Muscle layer of colon (tissue), 2 donors: ENCODE data around the gene LSS.

Experiments used
- H3K27ac ChIP-seq: one replicate; pipeline ENCODE4 v1.7.0; 2013; ENCODE audit warnings: low read depth, mild to moderate bottlenecking, low read length, moderate library complexity
- H3K27me3 ChIP-seq, 2 donors: one replicate each; pipeline ENCODE4 v1.7.0; 2013; ENCODE audit warnings: low read length in 2 of 2, mild to moderate bottlenecking in 2 of 2; ENCODE audit not compliant: insufficient read depth in 2 of 2, control insufficient read depth in 1 of 2
- H3K36me3 ChIP-seq: one replicate; pipeline ENCODE4 v1.7.0; 2013; ENCODE audit warnings: mild to moderate bottlenecking, low read length; ENCODE audit not compliant: insufficient read depth
- H3K4me1 ChIP-seq: one replicate; pipeline ENCODE4 v1.7.0; 2013; ENCODE audit warnings: mild to moderate bottlenecking, low read length; ENCODE audit not compliant: insufficient read depth
- H3K4me3 ChIP-seq, 2 donors: one replicate each; pipeline ENCODE4 v1.7.0; 2013; ENCODE audit warnings: low read length in 2 of 2, low read depth in 1 of 2, mild to moderate bottlenecking in 1 of 2, moderate library complexity in 1 of 2
- H3K9ac ChIP-seq: one replicate; pipeline ENCODE4 v1.7.0; 2013; ENCODE audit warnings: low read length
- H3K9me3 ChIP-seq: one replicate; pipeline ENCODE4 v1.7.0; 2013; ENCODE audit warnings: mild to moderate bottlenecking, low read length
- donor health status: abdominal sarcoma.
- donor health status: Adenocarcinoma of cecum.

Gene LSS

DNA sequence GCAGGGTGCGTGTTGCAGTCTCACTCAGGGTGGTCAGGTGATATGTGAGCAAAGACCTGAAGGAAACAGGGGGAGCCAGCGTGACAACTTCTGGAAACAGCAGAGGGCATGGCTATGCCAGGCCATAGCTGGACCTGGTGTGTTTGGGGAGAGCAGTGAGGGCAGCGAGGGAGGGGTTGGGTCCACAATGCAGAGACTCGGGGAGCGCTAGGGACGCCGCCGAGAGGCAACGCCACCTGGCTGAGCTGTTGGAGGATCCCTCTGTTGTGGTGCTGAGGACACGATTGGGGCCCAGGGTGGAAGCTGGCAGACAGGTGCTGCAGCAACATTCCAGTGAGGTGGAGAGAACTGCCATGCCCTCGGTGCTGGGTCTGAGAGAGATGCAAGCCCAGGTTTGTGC lies 26.6 kb upstream of the LSS start:
- Histone ChIP-seq H3K27ac (no peak overlapping the region), H3K9me3 (no peaks in the 10 kb centered on the region), H3K9ac (no peak overlapping the region), H3K27me3 (no peaks in the 10 kb centered on the region), H3K4me1 (no peaks in the 10 kb centered on the region), H3K36me3 (peaks cover 75% of the 10 kb centered on the region), H3K4me3 (no peak overlapping the region)

DNA sequence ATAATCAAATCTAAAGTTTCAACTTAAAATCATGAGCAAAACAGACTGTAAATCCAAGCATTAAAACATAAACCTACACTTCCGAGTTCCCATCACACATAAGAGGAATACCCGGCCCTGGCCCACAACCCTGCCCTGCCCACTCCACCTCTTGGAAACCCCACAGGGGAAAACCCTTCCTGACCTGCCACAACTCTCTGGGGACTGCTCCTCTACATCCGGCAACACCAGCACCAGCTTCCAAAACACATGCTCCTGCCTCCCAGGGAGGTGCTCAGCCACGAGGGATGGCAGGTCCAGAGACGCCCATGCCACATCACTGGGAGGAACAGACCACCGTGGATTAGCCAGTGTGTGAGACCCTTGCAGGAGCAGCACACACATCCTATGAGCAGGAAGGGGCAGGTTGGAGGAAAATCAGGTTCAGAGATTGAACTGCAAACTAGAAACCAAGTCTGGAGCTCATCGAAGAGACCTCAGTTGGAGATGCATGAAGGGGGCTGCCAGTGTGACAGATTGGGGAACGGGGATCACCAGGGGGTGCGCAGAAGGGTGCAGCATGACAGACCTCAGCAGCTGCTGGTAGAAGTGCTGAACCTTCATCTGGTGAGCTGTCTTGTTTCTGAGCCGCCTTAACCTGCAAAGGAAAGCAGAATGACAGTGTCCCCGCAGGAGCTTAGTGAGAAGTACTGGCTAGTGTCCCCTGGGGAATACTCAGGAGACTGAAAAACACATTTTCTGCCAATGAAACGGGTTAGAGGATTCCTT lies 25.8 kb upstream of the LSS start:
- Histone ChIP-seq H3K36me3 (peaks cover 78% of the 10 kb centered on the region), H3K27me3 (no peaks in the 10 kb centered on the region), H3K4me1 (no peaks in the 10 kb centered on the region), H3K9me3 (no peaks in the 10 kb centered on the region), H3K4me3 (no peak overlapping the region), H3K27ac (no peak overlapping the region), H3K9ac (no peak overlapping the region)

DNA sequence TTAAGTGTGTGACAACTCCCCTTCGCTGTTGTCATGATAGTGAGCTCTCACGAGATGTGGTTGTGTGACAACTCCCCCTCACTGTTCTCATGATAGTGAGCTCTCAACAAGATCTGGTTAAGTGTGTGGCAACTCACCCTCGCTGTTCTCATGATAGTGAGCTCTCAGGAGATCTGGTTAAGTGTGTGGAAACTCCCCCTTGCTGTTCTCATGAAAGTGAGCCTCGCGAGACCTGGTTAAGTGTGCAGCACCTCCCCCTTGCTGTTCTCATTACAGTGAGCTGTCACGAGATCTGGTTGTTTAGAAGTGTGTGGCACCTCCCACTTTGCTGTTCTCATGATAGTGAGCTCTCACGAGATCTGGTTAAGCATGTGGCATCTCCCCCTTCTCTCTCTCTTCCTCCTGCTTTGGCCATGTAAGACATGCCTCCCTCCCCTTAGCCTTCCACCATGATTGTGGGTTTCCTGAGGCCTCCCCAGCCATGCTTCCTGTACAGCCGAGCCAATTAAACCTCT lies 25.1 kb upstream of the LSS start:
- Histone ChIP-seq H3K9me3 (no peaks in the 10 kb centered on the region), H3K36me3 (peaks cover 78% of the 10 kb centered on the region), H3K4me1 (no peaks in the 10 kb centered on the region), H3K4me3 (no peak overlapping the region), H3K27ac (no peak overlapping the region), H3K27me3 (no peaks in the 10 kb centered on the region), H3K9ac (no peak overlapping the region)

DNA sequence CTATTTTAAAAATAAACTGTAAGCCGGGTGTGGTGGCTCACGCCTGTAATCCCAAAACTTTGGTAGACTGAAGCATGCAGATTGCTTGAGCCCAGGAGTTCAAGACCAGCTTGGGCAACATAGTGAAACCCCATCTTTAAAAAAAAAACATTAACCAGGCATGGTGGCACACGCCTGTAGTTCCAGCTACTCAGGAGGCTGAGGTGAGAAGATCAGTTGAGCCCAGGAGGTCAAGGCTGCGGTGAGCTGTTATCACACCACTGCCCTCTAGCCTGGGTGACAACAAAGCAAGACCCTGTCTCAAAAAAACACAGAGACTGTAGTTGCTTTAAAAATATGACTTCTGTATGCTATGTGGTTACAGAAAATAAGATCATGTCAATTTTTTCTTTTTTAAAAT lies 24.3 kb upstream of the LSS start:
- Histone ChIP-seq H3K27ac (no peak overlapping the region), H3K4me3 (no peak overlapping the region), H3K9ac (no peak overlapping the region), H3K9me3 (no peaks in the 10 kb centered on the region), H3K27me3 (no peaks in the 10 kb centered on the region), H3K36me3 (peaks cover 70% of the 10 kb centered on the region), H3K4me1 (no peaks in the 10 kb centered on the region)

DNA sequence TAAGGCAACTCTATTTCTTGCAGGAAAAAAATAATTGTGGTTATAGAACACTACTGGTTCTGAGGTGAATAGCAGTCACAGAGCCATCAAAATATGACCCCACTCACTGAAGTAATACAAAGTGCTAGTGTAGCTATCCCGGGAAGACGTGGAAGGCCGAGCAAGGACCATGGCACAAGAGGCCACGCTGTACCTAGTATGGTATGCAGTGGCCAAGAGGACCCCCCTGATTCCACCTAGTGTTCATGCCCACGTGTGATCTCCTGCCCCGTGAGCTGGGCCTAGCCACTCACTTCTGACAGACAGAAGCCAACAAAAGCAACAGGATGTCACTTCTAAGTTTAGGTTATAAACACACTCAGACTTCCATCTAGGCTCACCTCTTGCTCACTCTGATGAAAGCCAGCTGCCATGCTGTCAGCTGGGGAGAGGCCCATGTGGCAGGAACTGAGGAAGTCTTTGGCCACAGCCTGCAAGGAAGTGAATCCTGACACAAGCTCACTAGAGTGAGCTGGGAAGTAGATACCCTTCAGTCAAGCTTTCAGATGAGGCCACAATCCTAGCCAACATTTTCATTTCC lies 21.7 kb upstream of the LSS start:
- Histone ChIP-seq H3K4me1 (no peaks in the 10 kb centered on the region), H3K27me3 (no peaks in the 10 kb centered on the region), H3K27ac (no peak overlapping the region), H3K36me3 (peaks cover 68% of the 10 kb centered on the region), H3K9ac (no peak overlapping the region), H3K9me3 (no peaks in the 10 kb centered on the region), H3K4me3 (no peak overlapping the region)

DNA sequence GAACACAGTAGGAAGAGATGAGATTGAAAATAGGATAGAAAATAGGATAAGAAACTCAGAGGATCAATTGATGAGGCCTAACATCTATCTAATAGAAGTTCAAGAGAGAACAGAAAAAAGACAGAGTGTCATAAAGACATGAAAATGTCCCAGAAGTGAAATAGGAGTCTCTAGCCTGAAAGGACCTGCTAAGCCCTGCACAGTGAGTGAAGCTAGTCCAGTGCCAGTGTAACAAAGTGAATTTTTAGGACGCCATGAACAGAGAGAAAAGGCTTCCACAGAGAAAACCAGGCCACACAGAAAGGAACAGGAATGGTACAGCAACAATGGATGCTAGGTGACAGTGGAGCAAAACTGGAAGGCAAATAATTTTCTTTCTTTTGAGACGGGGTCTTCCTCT lies 20.3 kb upstream of the LSS start:
- H3K27me3 ChIP-seq, result no peaks in the 10 kb centered on the region
- H3K4me1 ChIP-seq, result no peaks in the 10 kb centered on the region
- H3K9ac ChIP-seq, result no peak overlapping the region
- H3K4me3 ChIP-seq, result no peak overlapping the region
- peaks cover 68% of the 10 kb centered on the region for H3K36me3 ChIP-seq
- H3K27ac ChIP-seq, result no peak overlapping the region
- no peaks in the 10 kb centered on the region for H3K9me3 ChIP-seq

DNA sequence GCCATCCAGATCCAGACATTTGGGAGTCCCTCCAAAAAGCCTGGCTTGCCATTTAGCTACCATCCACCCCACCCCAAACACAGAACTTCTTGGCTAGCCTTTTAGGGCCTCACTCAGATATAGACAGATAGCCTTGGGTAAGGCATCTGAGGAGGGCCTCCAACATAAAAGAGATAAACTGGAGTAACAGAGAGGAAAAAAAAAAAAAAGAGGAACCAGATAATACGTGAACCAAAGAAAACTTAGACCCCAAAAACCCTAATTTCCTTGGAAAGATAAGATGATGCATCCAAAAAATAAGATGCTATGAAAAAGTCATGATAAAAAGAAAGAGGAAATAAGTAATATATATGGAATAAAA lies 19.8 kb upstream of the LSS start:
- no peaks in the 10 kb centered on the region for H3K9me3 ChIP-seq
- no peak overlapping the region for H3K27ac ChIP-seq
- no peak overlapping the region for H3K4me3 ChIP-seq
- no peaks in the 10 kb centered on the region for H3K4me1 ChIP-seq
- H3K9ac ChIP-seq, result no peak overlapping the region
- peaks cover 68% of the 10 kb centered on the region for H3K36me3 ChIP-seq
- H3K27me3 ChIP-seq, result no peaks in the 10 kb centered on the region

DNA sequence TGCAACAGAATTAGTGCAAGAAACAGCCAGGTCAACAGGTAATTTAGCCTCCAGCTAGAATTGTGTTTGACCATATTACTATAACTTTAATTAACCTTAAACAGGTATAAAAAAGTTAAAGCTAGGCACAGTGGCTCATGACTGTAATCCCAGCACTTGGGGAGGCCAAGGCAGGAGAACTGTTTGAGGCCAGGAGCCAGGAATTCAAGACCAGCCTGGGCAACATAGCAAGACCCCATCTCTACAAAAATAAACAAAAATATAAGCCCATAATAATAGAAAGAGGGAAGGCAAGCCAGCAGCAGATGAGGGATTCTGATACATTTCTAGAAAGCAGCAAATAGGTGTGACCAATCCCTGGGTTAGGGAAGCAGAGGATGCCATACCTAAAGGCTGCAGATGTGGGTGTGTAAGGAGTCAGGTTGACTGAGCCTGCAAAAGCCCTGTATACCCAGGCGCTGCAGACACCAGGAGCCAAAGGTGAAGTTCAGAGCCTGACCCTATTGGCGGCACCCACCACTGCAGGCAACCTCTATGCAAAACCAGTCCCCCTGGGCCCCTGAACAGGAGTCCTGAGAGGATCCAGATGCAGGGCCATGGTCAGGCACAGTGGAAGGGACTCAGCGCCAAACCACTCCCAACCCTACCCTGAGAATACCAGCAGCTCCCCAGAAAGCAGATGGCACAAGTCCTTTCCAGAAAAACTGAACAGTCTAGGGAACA lies 19.3 kb upstream of the LSS start:
- H3K9ac ChIP-seq, result no peak overlapping the region
- no peak overlapping the region for H3K4me3 ChIP-seq
- no peaks in the 10 kb centered on the region for H3K4me1 ChIP-seq
- H3K27ac ChIP-seq, result no peak overlapping the region
- H3K27me3 ChIP-seq, result no peaks in the 10 kb centered on the region
- peaks cover 70% of the 10 kb centered on the region for H3K36me3 ChIP-seq
- H3K9me3 ChIP-seq, result no peaks in the 10 kb centered on the region

DNA sequence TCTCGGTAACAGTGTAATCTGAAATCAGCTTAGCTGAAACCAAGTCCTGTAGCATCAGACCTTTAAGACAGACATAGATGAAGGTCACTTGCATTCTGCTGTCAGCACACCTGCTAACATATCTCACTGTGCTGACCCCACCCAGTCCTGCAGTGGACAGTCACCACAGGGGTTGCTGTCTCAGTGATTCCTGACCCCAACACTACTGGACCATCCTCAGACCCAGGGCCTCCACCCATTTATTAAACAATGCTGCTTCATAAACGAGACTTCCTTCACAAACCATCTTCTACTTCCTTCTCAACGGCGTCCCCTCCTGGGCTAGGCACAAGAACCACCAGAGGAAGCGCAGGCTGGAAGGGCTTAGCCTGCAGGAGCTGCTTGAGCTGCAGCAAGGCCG lies 17.8 kb upstream of the LSS start:
- no peak overlapping the region for H3K4me3 ChIP-seq
- no peaks in the 10 kb centered on the region for H3K9me3 ChIP-seq
- peaks cover under 1% of the 10 kb centered on the region for H3K4me1 ChIP-seq
- no peak overlapping the region for H3K9ac ChIP-seq
- no peaks in the 10 kb centered on the region for H3K27me3 ChIP-seq
- H3K36me3 ChIP-seq, result peaks cover 75% of the 10 kb centered on the region
- H3K27ac ChIP-seq, result no peak overlapping the region

DNA sequence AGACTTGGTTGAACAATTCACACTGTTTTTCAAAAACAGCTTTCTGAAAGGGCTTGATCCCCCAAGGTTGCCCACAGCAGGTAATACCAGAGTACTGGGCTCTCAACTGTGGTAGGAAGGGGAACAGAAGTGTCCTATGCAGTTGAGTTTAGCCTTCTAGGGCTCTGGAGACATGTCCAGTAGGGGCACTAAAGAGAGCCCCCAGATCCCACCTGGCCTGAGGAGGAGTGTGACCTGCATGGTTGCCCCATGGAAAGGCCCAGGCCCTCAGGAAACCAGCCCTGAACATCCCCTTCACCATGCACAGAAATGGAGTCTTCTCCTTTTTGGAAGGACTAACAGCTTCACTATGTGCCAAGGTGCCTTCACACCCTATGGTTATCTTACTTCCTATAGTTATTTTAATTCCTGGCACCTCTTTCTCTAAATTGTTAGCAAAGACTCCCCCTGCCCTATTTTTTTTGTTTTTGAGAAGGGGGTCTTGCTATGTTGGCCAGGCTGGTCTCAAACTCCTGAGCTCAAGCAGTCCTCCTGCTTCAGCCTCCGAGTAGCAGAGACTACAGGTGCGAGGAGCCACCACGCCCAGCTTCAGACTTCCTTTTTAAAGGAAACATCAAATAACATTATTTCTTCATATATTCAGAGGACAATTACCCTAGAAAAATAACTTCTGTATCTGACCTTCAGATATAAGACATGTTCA lies 16.8 kb upstream of the LSS start:
- no peaks in the 10 kb centered on the region for H3K9me3 ChIP-seq
- H3K9ac ChIP-seq, result no peak overlapping the region
- peaks cover 7% of the 10 kb centered on the region for H3K4me1 ChIP-seq
- H3K27me3 ChIP-seq, result no peaks in the 10 kb centered on the region
- no peak overlapping the region for H3K4me3 ChIP-seq
- peaks cover 79% of the 10 kb centered on the region for H3K36me3 ChIP-seq
- no peak overlapping the region for H3K27ac ChIP-seq

DNA sequence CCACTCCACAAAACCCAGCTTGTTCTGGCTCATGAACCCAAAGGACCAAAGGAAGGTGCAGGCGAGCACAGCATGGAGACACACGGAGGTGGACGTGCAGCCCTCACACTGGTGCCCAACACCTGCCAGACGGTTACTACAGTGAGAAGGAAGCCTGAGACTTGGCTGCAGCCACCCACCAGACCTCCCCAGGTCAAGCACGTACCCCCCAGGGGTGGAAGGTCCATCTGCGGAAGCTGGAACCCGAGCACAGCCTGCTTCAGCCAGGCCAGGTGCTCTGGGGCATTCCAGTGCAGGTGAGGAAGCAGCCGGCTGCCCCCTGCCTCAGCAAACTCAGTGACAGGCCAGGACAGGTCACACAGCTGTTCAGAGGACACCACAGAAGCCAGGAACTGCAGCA lies 16.0 kb upstream of the LSS start:
- Histone ChIP-seq H3K4me1 (peaks cover 7% of the 10 kb centered on the region), H3K36me3 (peaks cover 79% of the 10 kb centered on the region), H3K27me3 (no peaks in the 10 kb centered on the region), H3K4me3 (no peak overlapping the region), H3K27ac (no peak overlapping the region), H3K9me3 (no peaks in the 10 kb centered on the region), H3K9ac (no peak overlapping the region)
